ENCODE data around the gene LPIN3. TPM values are rescaled to one million over a fixed set of nuclear protein-coding genes. Genes with fewer than 3 reads are reported as not detected.

LPIN3 gene
- total and polyA plus RNA-seq, 7 donors = 0.57 to 3.0 (median 1.5) TPM

GRCh38 chr20:41367956-41368355, 27.3 kb downstream of the LPIN3 start:
- Histone ChIP-seq H3K4me3 (no peak overlapping the region), H3K36me3 (ENCODE audit: insufficient read depth in 1 of 2, low read depth in 1 of 2) (no peaks in the 10 kb centered on the region), H3K9me3 (no peaks in the 10 kb centered on the region), H3K27ac (no peak overlapping the region), H3K4me1 (no peaks in the 10 kb centered on the region), H3K27me3 (ENCODE audit: insufficient read depth in 3 of 3, low read length in 2 of 3) (peaks cover 0 to 29% (median 14%) of the 10 kb centered on the region in 3 donors)
- ATAC-seq (no peak), DNase-seq (no peak)
- WGBS, 3 donors = 87 to 95% (median 93%) methylated on average over 3 of the region's 3 CpGs
- intact Hi-C loops (cut with DNase I) = no loop called here
- TF ChIP-seq CTCF (IDR thresholded peaks at IDR 0.05) = no peak

- intact Hi-C loops (cut with DNase I) = no loop called here
Measured at GRCh38 chr20:41369673-41370072, 29.1 kb downstream of the LPIN3 start.

GRCh38 chr20:41370176-41370575, 29.6 kb downstream of the LPIN3 start:
- DNase-seq (no peak), ATAC-seq (no peak)
- no peak overlapping the region for H3K4me3 ChIP-seq
- no peak overlapping the region for H3K27ac ChIP-seq
- peaks cover 0 to 27% (median 11%) of the 10 kb centered on the region in 3 donors for H3K27me3 ChIP-seq (ENCODE audit: insufficient read depth in 3 of 3, low read length in 2 of 3)
- H3K36me3 ChIP-seq (ENCODE audit: insufficient read depth in 1 of 2, low read depth in 1 of 2) = no peaks in the 10 kb centered on the region
- H3K9me3 ChIP-seq = no peaks in the 10 kb centered on the region
- intact Hi-C loops (cut with DNase I) = no loop called here
- no peaks in the 10 kb centered on the region for H3K4me1 ChIP-seq
- no peak for TF ChIP-seq CTCF (IDR thresholded peaks at IDR 0.05)
- 90 to 91% (median 91%) methylated on average over 5 of the region's 5 CpGs for WGBS, 3 donors

More at GRCh38 chr20:41369673-41370072, 29.1 kb downstream of the LPIN3 start:
- no peak overlapping the region for H3K4me3 ChIP-seq
- H3K36me3 ChIP-seq (ENCODE audit: insufficient read depth in 1 of 2, low read depth in 1 of 2) = no peaks in the 10 kb centered on the region
- WGBS, 3 donors = 79 to 86% (median 84%) methylated on average over 2 of the region's 2 CpGs
- DNase-seq (no peak), ATAC-seq (no peak)
- H3K9me3 ChIP-seq = no peaks in the 10 kb centered on the region
- peaks cover 0 to 29% (median 14%) of the 10 kb centered on the region in 3 donors for H3K27me3 ChIP-seq (ENCODE audit: insufficient read depth in 3 of 3, low read length in 2 of 3)
- H3K4me1 ChIP-seq = no peaks in the 10 kb centered on the region
- TF ChIP-seq CTCF (IDR thresholded peaks at IDR 0.05) = no peak
- H3K27ac ChIP-seq = no peak overlapping the region

- Histone ChIP-seq H3K36me3 (ENCODE audit: insufficient read depth in 1 of 2, low read depth in 1 of 2) (no peaks in the 10 kb centered on the region), H3K4me1 (no peaks in the 10 kb centered on the region), H3K27me3 (ENCODE audit: insufficient read depth in 3 of 3, low read length in 2 of 3) (peaks cover 0 to 15% (median 7%) of the 10 kb centered on the region in 3 donors), H3K4me3 (no peak overlapping the region), H3K9me3 (no peaks in the 10 kb centered on the region), H3K27ac (no peak overlapping the region)
- no peak for DNase-seq
- 92 to 97% (median 96%) methylated on average over 4 of the region's 4 CpGs for WGBS, 3 donors
- TF ChIP-seq CTCF (IDR thresholded peaks at IDR 0.05) = no peak
- intact Hi-C loops (cut with DNase I) = no loop called here
- no peak for ATAC-seq
Measured at GRCh38 chr20:41371371-41371770, 30.8 kb downstream of the LPIN3 start.

GRCh38 chr20:41373251-41373783, 32.7 kb downstream of the LPIN3 start:
- no peaks in the 10 kb centered on the region for H3K4me1 ChIP-seq
- ATAC-seq = no peak

More at GRCh38 chr20:41373251-41373783, 32.7 kb downstream of the LPIN3 start:
- WGBS, 3 donors = 67 to 73% (median 72%) methylated on average over 11 of the region's 11 CpGs
- Histone ChIP-seq H3K4me3 (no peak overlapping the region), H3K9me3 (no peaks in the 10 kb centered on the region), H3K36me3 (ENCODE audit: insufficient read depth in 1 of 2, low read depth in 1 of 2) (no peaks in the 10 kb centered on the region), H3K27me3 (ENCODE audit: insufficient read depth in 3 of 3, low read length in 2 of 3) (no peaks in the 10 kb centered on the region), H3K27ac (no peak overlapping the region)
- no peak for DNase-seq
- TF ChIP-seq CTCF (IDR thresholded peaks at IDR 0.05) = no peak
- intact Hi-C loops (cut with DNase I) = no loop called here
